D341Med (cell line): ENCODE results near the gene KNSTRN.
A peak's percentile ranks its signal among the peaks of the same experiment; 100 is the strongest.

Experiments
- DNase-seq: peaks from one replicate; pipeline ENCODE4 v3.0.0; 2012; ENCODE audit warnings: low spot score

KNSTRN gene

GRCh38 chr15:40399370-40399769 is 16.8 kb downstream of the KNSTRN start:
- no peak for DNase-seq

- peak; percentile 99 for DNase-seq
Observed at GRCh38 chr15:40405501-40406381, 23.2 kb downstream of the KNSTRN start, which contains the start of gene IVD. IVD (plus strand) TSS chr15:40405795; CDS start chr15:40405828, 33 bp downstream.

GRCh38 chr15:40407330-40407990 is 24.9 kb downstream of the KNSTRN start:
- no peak for DNase-seq

- DNase-seq = no peak
Observed at GRCh38 chr15:40409366-40409765, 26.8 kb downstream of the KNSTRN start.

GRCh38 chr15:40410476-40410875 is 28.0 kb downstream of the KNSTRN start:
- no peak for DNase-seq

DNA sequence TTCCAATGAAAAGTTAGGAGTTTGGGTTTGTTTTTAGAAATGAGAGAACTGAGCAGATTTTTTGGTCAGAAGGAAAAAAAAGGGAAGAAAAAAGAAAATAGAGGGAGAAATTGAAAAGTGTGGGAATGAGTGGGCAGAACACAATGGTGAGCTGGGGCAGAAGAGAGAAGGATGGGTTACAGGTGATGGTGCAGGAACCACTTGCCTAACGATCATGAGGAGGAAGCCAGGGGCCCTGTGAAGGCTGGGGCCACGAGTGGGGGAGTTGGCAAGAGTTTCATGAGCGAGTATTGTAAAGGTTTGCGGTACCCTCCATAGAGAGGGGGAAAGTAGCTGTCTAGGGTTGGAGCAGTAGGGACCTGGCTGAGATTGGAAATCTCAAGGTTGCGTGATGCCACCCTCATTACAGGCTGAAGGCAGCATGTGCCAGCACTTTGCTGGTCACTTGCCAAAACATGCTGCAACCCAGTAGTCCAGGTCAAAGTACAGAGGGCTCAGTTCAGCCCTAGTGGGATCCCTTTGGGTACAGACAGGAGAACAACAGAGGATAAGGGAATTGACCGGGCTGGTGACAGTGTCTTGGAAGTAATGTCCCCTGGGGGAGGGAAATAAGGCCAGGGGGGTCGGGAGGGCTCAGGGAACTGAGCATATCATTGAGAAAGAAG is 29.7 kb downstream of the KNSTRN start:
- no peak for DNase-seq

DNA sequence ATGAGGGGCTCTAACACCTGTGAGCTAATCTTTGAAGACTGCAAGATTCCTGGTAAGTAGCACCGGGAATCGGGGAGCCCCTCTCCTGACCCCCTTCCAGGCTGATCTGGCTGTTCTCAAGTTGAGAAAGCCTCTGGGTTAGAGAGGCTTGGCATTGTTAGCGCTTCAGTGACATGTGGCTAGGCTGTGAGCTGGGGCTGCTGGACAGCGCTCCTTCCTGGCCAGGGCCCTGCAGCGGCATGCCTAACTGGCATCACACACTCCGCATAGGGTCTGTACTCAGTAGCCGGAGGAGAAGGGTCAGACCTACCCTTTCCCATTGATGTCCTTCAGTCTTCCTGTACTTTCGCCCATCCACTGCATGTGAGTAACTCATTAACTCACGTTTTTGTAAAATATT is 30.5 kb downstream of the KNSTRN start:
- DNase-seq = no peak

DNA sequence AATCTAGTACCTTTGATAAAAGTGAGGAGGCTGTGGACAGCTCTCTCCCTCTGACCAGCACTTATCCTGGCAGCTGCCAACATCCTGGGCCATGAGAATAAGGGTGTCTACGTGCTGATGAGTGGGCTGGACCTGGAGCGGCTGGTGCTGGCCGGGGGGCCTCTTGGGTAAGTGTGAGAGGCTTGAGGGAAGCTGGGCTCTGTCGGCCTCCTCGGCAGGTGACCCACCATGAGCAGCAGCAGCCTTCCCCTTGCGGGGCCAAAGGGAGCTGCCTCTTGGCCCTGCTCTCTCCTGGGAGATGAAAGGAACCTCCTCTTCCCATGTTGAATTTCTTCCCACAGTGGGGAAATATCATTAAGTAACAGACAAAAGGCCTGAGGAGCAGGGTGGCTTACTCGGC is 32.3 kb downstream of the KNSTRN start:
- DNase-seq = no peak

GRCh38 chr15:40415226-40415625 is 32.7 kb downstream of the KNSTRN start:
- no peak for DNase-seq

- DNase-seq = no peak
Observed at GRCh38 chr15:40416056-40416455, 33.5 kb downstream of the KNSTRN start.

DNA sequence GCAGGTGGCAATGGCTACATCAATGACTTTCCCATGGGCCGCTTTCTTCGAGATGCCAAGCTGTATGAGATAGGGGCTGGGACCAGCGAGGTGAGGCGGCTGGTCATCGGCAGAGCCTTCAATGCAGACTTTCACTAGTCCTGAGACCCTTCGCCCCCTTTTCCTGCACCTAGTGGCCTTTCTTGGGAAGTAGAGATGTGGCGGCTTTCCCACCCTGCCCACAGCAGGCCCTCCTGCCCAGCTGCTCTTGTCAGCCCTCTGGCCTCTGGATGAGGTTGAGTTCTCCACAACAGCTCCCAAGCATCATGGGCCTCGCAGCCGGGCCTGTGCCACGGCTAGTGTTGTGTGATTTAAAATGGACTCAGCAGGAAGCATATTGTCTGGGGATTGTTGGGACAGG is 35.6 kb downstream of the KNSTRN start:
- DNase-seq = no peak

- no peak for DNase-seq
Observed at GRCh38 chr15:40420071-40420713, 37.7 kb downstream of the KNSTRN start.

GRCh38 chr15:40420793-40421192 is 38.3 kb downstream of the KNSTRN start:
- DNase-seq = no peak

DNA sequence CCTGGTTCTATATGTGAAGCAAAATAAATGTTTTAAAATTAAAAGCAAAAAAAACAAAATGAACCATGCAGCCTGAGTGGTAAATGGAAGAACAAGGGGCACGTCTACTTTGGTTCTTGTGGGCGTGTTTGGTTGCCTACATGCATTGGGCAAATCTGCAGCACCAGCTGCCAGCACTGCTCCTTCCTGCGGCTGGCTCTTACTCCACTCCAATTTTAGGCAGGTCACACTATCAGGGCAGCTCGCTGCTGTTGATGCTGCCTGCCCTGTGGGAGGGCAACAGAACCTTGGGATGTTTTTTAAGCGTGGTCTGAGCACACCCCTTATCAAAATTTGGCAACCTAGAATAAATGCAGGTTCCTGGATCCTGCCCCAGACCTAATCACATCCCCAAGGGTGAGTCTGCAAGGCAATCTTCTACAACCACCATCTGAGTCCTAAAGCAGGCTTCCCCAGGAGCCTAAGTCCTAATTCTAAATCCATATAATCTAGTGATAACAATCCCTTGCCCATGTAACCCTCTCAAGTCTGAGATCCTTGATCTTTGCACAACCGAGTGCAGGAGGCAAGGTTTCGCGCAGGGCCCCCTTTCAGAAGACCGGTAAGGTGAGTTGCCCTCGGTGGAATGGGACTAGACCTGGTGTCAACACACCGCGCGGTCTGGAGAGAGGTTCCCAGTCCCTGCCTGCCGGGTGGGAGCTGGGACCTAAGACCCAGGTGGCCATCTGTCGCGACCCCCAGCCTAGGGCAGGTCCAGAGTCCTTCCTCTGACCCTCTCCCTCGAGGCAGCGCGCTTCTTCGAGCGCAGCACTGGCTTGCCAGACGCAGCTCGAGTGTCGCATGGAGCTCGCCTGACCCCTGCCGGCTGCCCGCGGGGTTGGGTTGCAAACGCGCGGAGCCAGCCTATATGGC is 39.0 kb downstream of the KNSTRN start:
- DNase-seq = peak; percentile 92

DNA sequence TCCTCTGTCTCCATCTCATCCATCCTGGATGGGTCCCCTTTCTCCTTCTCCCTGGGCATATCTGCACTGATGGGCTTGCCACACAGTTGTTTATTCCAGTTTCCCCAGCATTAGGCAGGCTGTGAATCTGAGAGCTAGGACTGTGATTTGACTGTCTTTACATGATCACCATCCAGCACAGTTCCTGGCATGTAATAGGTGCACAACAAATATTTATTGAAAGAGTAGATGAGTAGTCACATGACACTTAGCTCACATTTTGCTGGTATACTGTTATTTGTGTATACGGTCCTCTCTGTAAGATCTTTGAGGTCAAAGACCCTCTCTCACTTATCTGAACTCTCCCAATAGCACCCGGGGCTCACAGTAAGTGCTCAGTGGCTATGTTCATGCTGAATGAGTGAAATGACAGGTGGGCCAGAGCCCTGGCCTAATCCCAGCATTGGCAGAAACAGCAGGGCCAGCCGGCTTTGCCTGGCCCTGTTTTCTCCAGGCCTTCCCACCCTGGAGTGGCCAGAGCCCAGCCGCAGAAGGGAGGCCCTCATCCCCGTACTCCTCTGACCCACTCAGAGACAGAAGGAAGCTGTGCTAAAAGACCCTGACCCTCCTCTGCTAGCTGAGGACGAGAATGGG is 42.1 kb downstream of the KNSTRN start:
- DNase-seq = no peak

GRCh38 chr15:40425681-40426080 is 43.2 kb downstream of the KNSTRN start:
- no peak for DNase-seq

GRCh38 chr15:40427188-40427587 is 44.7 kb downstream of the KNSTRN start:
- no peak for DNase-seq

- DNase-seq = no peak
Observed at GRCh38 chr15:40428185-40428584, 45.7 kb downstream of the KNSTRN start.

- DNase-seq = no peak
Observed at GRCh38 chr15:40429068-40429710, 46.7 kb downstream of the KNSTRN start.

- peak; percentile 59 for DNase-seq
Observed at GRCh38 chr15:40430271-40430805, 47.8 kb downstream of the KNSTRN start.
